NCI-H1694 (cell line): ENCODE data around the gene MSL2.
"Not testable (repeated sequence)": the region's sequence is repeated elsewhere in the genome, so short reads cannot be mapped to it uniquely, and the experiment has no call there.

Source experiments
- DNase-seq: peaks from one replicate; lab custom pipeline; 2025; lab: John Stamatoyannopoulos, UW

MSL2 gene

GRCh38 chr3:136196064-136196400, at the start of gene MSL2:
TSS of gene MSL2 (minus strand) at chr3:136196335. CDS start at chr3:136195113, 1,222 bp downstream.
- no peak for DNase-seq

- no peak for DNase-seq
These were observed 49.6 kb upstream of the MSL2 start for GRCh38 chr3:136245691-136246090.

GRCh38 chr3:136239094-136239493, 43.0 kb upstream of the MSL2 start:
- DNase-seq: no peak

GRCh38 chr3:136237961-136238649, 42.0 kb upstream of the MSL2 start:
- DNase-seq: no peak

- DNase-seq: no peak
These were observed 41.0 kb upstream of the MSL2 start for GRCh38 chr3:136237103-136237502.

GRCh38 chr3:136236109-136236508, 40.0 kb upstream of the MSL2 start:
- DNase-seq: no peak

GRCh38 chr3:136235545-136235944, 39.4 kb upstream of the MSL2 start:
- no peak for DNase-seq

- DNase-seq: no peak
These were observed 36.3 kb upstream of the MSL2 start for GRCh38 chr3:136232413-136232812.

GRCh38 chr3:136222746-136223145, 26.6 kb upstream of the MSL2 start:
- not testable (repeated sequence) for DNase-seq

- no peak for DNase-seq
These were observed 15.4 kb upstream of the MSL2 start for GRCh38 chr3:136211547-136211946.

GRCh38 chr3:136209921-136210320, 13.8 kb upstream of the MSL2 start:
- no peak for DNase-seq

- DNase-seq: no peak
These were observed 11.5 kb upstream of the MSL2 start for GRCh38 chr3:136207489-136208115.

GRCh38 chr3:136199219-136199618, 3.1 kb upstream of the MSL2 start:
- DNase-seq: not testable (repeated sequence)

- DNase-seq: not testable (repeated sequence)
These were observed 2.4 kb upstream of the MSL2 start for GRCh38 chr3:136198462-136199078.

- DNase-seq: no peak
These were observed 1.1 kb upstream of the MSL2 start for GRCh38 chr3:136197159-136197793.

GRCh38 chr3:136196401-136197158, 445 bp upstream of the MSL2 start:
- peak; percentile 99 for DNase-seq

- DNase-seq: peak; percentile 67
These were observed 674 bp downstream of the MSL2 start for GRCh38 chr3:136195258-136196063.

- DNase-seq: no peak
These were observed 1.5 kb downstream of the MSL2 start for GRCh38 chr3:136194409-136195257.

- DNase-seq: no peak
These were observed 2.7 kb downstream of the MSL2 start for GRCh38 chr3:136193278-136194054.

- no peak for DNase-seq
These were observed 3.3 kb downstream of the MSL2 start for GRCh38 chr3:136192831-136193230.
